Measurements from ENCODE around the gene LTA4H.

DNA sequence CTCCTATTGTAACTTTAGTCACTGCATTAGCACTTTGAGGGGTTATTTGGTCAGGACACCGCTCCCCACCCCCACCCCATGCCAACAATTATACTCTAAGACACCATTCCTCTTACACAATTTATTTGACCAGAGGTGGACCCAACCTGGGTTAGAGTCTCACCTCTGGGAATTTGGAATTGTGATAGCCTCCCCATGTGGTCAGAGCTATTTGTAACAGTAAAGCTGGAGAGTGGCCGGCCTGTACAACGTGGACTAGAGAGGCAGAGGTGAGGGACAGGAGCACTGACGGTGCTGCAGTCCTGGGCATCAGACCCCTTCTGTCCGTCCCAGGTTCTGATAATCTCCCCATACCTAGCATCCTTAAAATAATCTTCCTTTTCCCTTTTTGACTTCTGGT is 35.9 kb downstream of the LTA4H start:
- no peak for TF ChIP-seq EZH2phosphoT487 (IDR thresholded peaks at IDR 0.05; ENCODE audit: low read depth, severe bottlenecking, unreplicated experiment)
- TF ChIP-seq, protein P1, sequence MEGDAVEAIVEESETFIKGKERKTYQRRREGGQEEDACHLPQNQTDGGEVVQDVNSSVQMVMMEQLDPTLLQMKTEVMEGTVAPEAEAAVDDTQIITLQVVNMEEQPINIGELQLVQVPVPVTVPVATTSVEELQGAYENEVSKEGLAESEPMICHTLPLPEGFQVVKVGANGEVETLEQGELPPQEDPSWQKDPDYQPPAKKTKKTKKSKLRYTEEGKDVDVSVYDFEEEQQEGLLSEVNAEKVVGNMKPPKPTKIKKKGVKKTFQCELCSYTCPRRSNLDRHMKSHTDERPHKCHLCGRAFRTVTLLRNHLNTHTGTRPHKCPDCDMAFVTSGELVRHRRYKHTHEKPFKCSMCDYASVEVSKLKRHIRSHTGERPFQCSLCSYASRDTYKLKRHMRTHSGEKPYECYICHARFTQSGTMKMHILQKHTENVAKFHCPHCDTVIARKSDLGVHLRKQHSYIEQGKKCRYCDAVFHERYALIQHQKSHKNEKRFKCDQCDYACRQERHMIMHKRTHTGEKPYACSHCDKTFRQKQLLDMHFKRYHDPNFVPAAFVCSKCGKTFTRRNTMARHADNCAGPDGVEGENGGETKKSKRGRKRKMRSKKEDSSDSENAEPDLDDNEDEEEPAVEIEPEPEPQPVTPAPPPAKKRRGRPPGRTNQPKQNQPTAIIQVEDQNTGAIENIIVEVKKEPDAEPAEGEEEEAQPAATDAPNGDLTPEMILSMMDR (IDR thresholded peaks at IDR 0.05; ENCODE audit: poor library complexity), result no peak
- TF ChIP-seq EZH2 (IDR thresholded peaks at IDR 0.05; ENCODE audit: borderline replicate concordance), result no peak
